Caco-2 (cell line): ENCODE results near the gene P4HA2. TPM values are rescaled to one million over a fixed set of nuclear protein-coding genes. Genes with fewer than 3 reads are reported as not detected.

Source experiments
- BruUV-seq: library from RNA; stranded (reverse); fragments of 400-500 nt; replicated peaks from 2 replicates; lab custom pipeline; 2021; lab: Mats Ljungman, UMichigan
- CTCF ChIA-PET: fragments of 300-600 bp; sonication (Branson Sonifier 250); formaldehyde crosslinking; loops from one replicate; lab custom pipeline; 2022; ENCODE audit warnings: antibody characterized with exemption; lab: Charles Lee
- POLR2A ChIA-PET: fragments of 300-600 bp; sonication (Branson Sonifier 250); formaldehyde crosslinking; loops from one replicate; lab custom pipeline; 2022; ENCODE audit warnings: antibody characterized with exemption; lab: Charles Lee
- DNase-seq, 2 experiments: peaks; one replicate each; pipeline versions ENCODE4 v3.0.0 to v3.0.0-alpha.2; 2020 to 2022
- H3K27me3 ChIP-seq: replicated peaks from 2 replicates; pipeline ENCODE4 v1.6.0; 2011; ENCODE audit warnings: low read length; ENCODE audit not compliant: control insufficient read depth, insufficient read depth
- H3K36me3 ChIP-seq: 2 replicates; pipeline ENCODE4 v1.5.1; 2011; ENCODE audit warnings: low read length; ENCODE audit not compliant: control insufficient read depth, insufficient read depth
- H3K4me1 ChIP-seq: fragments of 250-450 bp; sonication (Bioruptor Pico); 2 replicates; pipeline ENCODE4 v1.5.1; 2020; ENCODE audit warnings: mild to moderate bottlenecking
- H3K4me3 ChIP-seq: 2 replicates; pipeline ENCODE4 v1.5.1; 2011; ENCODE audit warnings: low read depth, mild to moderate bottlenecking, control low read depth, low read length
- H3K9me3 ChIP-seq: fragments of 250-450 bp; sonication (Bioruptor Pico); 2 replicates; pipeline ENCODE4 v1.5.1; 2020; ENCODE audit warnings: mild to moderate bottlenecking, moderate library complexity
- H3K27ac Mint-ChIP-seq: one replicate; pipeline ENCODE4 v1.8.0; 2022; ENCODE audit warnings: mixed read lengths; ENCODE audit not compliant: unreplicated experiment
- H3K27me3 Mint-ChIP-seq: one replicate; pipeline ENCODE4 v1.8.0; 2022; ENCODE audit warnings: mixed read lengths; ENCODE audit not compliant: insufficient read depth, unreplicated experiment
- H3K36me3 Mint-ChIP-seq: one replicate; pipeline ENCODE4 v1.8.0; 2022; ENCODE audit warnings: mild to moderate bottlenecking, mixed read lengths; ENCODE audit not compliant: insufficient read depth, unreplicated experiment
- H3K4me1 Mint-ChIP-seq: one replicate; pipeline ENCODE4 v1.8.0; 2022; ENCODE audit warnings: low read depth, mixed read lengths; ENCODE audit not compliant: unreplicated experiment
- H3K4me3 Mint-ChIP-seq: one replicate; pipeline ENCODE4 v1.8.0; 2022; ENCODE audit warnings: mild to moderate bottlenecking, moderate library complexity, mixed read lengths; ENCODE audit not compliant: unreplicated experiment
- H3K9me3 Mint-ChIP-seq: one replicate; pipeline ENCODE4 v1.8.0; 2022; ENCODE audit warnings: mixed read lengths; ENCODE audit not compliant: unreplicated experiment
- intact Hi-C: fragments of 100-400 bp; cut with micrococcal nuclease; formaldehyde crosslinking; loops from one replicate; pipeline ENCODE4 v1.10.0; 2022; ENCODE audit not compliant: unreplicated experiment
- total RNA-seq: library from RNA; stranded (reverse); gene quantifications from 2 replicates; pipeline ENCODE4 v1.2.3, GENCODE V29; 2022
- TF ChIP-seq, protein P1 (sequence below), 2 experiments: fragments of 200-600 bp in 1 of 2; IDR thresholded peaks; 1 replicate in 1 of 2; 2 replicates in 1 of 2; pipeline versions ENCODE4 v1.5.1 to v1.8.0; 2011 to 2022; ENCODE audit warnings: antibody characterized with exemption in 1 of 2, control low read depth in 1 of 2, inconsistent platforms in 1 of 2, low read depth in 1 of 2, low read length in 1 of 2, mild to moderate bottlenecking in 1 of 2, moderate library complexity in 1 of 2; ENCODE audit not compliant: insufficient read depth in 1 of 2, severe bottlenecking in 1 of 2, unreplicated experiment in 1 of 2

Gene P4HA2
- total RNA-seq, 1 experiment from 2014 or later = 41.0 TPM

GRCh38 chr5:132243366-132243977 lies 15.8 kb upstream of the P4HA2 start:
- ChIA-PET CTCF (no interaction called here), POLR2A (interaction anchor here (0.6 kb wide), 1 partner anchor 19 kb away, joined by 4 read pairs; no protein-coding TSS in a partner anchor)
- H3K4me3 Mint-ChIP-seq = no peak overlapping the region
- TF ChIP-seq, protein P1, sequence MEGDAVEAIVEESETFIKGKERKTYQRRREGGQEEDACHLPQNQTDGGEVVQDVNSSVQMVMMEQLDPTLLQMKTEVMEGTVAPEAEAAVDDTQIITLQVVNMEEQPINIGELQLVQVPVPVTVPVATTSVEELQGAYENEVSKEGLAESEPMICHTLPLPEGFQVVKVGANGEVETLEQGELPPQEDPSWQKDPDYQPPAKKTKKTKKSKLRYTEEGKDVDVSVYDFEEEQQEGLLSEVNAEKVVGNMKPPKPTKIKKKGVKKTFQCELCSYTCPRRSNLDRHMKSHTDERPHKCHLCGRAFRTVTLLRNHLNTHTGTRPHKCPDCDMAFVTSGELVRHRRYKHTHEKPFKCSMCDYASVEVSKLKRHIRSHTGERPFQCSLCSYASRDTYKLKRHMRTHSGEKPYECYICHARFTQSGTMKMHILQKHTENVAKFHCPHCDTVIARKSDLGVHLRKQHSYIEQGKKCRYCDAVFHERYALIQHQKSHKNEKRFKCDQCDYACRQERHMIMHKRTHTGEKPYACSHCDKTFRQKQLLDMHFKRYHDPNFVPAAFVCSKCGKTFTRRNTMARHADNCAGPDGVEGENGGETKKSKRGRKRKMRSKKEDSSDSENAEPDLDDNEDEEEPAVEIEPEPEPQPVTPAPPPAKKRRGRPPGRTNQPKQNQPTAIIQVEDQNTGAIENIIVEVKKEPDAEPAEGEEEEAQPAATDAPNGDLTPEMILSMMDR (IDR thresholded peaks at IDR 0.05; ENCODE audit: insufficient read depth in 1 of 2, low read depth in 1 of 2, low read length in 1 of 2, severe bottlenecking in 1 of 2, unreplicated experiment in 1 of 2) = no peak
- peak in 1 of 2 experiments; percentile 26 for DNase-seq
- no peak overlapping the region for H3K27ac Mint-ChIP-seq
- H3K36me3 Mint-ChIP-seq = no peaks in the 10 kb centered on the region
- Histone ChIP-seq H3K9me3 (peaks cover 21% of the 10 kb centered on the region), H3K27me3 (no peaks in the 10 kb centered on the region), H3K4me3 (no peak overlapping the region), H3K4me1 (no peaks in the 10 kb centered on the region), H3K36me3 (no peaks in the 10 kb centered on the region)
- no peaks in the 10 kb centered on the region for H3K4me1 Mint-ChIP-seq
- no TSS peak for BruUV-seq
- peaks cover 2% of the 10 kb centered on the region for H3K27me3 Mint-ChIP-seq
- peaks cover 55% of the 10 kb centered on the region for H3K9me3 Mint-ChIP-seq
- intact Hi-C loops = no loop called here

GRCh38 chr5:132239776-132240175 lies 12.1 kb upstream of the P4HA2 start:
- TF ChIP-seq, protein P1 (IDR thresholded peaks at IDR 0.05; ENCODE audit: insufficient read depth in 1 of 2, low read depth in 1 of 2, low read length in 1 of 2, severe bottlenecking in 1 of 2, unreplicated experiment in 1 of 2) = no peak
- DNase-seq = peak in 1 of 2 experiments; percentile 12
- ChIA-PET CTCF (interaction anchor here (1.3 kb wide), 1 partner anchor 10 kb away, joined by 3 read pairs; no protein-coding TSS in a partner anchor), POLR2A (no interaction called here)
- Mint-ChIP-seq H3K27me3 (no peaks in the 10 kb centered on the region), H3K9me3 (peaks cover 30% of the 10 kb centered on the region), H3K27ac (no peak overlapping the region), H3K36me3 (no peaks in the 10 kb centered on the region), H3K4me1 (no peaks in the 10 kb centered on the region), H3K4me3 (no peak overlapping the region)
- intact Hi-C loops = loop anchor here (2.0 to 5.0 kb wide), 3 partner anchors 33 to 171 kb away; no protein-coding TSS in a partner anchor
- Histone ChIP-seq H3K36me3 (no peaks in the 10 kb centered on the region), H3K4me1 (no peaks in the 10 kb centered on the region), H3K4me3 (no peak overlapping the region), H3K27me3 (no peaks in the 10 kb centered on the region), H3K9me3 (peaks cover 12% of the 10 kb centered on the region; the same call in 1 of the 2 replicates)
- BruUV-seq = no TSS peak

DNA sequence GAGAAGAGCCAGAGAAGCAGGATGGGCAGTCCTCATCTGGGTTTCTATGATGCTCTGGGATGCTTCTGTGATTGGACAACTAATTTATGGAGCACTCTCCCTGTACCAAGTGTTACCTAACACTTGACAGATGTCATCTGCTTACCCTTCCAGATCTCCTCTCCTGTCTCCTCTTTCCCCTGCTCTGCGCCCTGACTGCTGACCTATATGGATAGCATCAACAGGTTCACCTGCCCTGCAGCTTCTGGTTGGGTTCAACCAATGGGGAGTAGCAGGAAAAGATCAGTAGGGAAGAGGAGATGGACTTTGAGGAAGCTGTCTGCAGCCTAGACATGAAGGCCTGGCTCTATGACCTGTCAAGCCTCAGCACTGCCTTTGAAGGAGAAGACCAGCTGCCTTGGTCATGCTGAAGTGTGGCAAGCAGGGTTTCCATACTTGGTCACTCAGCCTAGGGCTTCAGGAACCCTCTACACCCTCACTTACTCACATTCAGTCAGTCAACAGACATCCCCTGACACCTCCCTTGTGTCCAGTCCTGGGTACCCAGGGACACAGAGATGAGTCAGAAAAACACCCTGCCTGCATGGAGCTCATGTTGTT lies 11.3 kb upstream of the P4HA2 start:
- ChIA-PET POLR2A (interaction anchor here (0.6 to 1.5 kb wide), 2 partner anchors 130 to 212 kb away, joined by 3 read pairs; partner anchors contain the start of gene SLC22A5), CTCF (interaction anchor here (1.0 to 2.5 kb wide), 7 partner anchors 10 to 251 kb away, joined by 3 to 26 read pairs (median 6); partner anchors contain the start of genes IRF1, P4HA2 and SLC22A4)
- Mint-ChIP-seq H3K9me3 (peaks cover 22% of the 10 kb centered on the region), H3K36me3 (no peaks in the 10 kb centered on the region), H3K27ac (no peak overlapping the region), H3K27me3 (no peaks in the 10 kb centered on the region), H3K4me1 (no peaks in the 10 kb centered on the region), H3K4me3 (no peak overlapping the region)
- TF ChIP-seq, protein P1 (IDR thresholded peaks at IDR 0.05; ENCODE audit: insufficient read depth in 1 of 2, low read depth in 1 of 2, low read length in 1 of 2, severe bottlenecking in 1 of 2, unreplicated experiment in 1 of 2) = no peak
- no TSS peak for BruUV-seq
- Histone ChIP-seq H3K36me3 (no peaks in the 10 kb centered on the region), H3K27me3 (no peaks in the 10 kb centered on the region), H3K4me3 (no peak overlapping the region), H3K9me3 (0 out of 2 replicates have a peak, but pooled peaks cover 7% of the 10 kb centered on the region), H3K4me1 (no peaks in the 10 kb centered on the region)
- intact Hi-C loops = loop anchor here (1.0 to 5.0 kb wide), 4 partner anchors 33 to 172 kb away; no protein-coding TSS in a partner anchor
- peak in 1 of 2 experiments; percentile 18 for DNase-seq
